GM12864 (cell line): Measurements from ENCODE around the gene GPR158.

Source experiments
- DNase-seq: peaks from one replicate; pipeline ENCODE4 v3.0.0-alpha.2; 2011; ENCODE audit warnings: low read depth
- H3K4me3 ChIP-seq: 2 replicates; pipeline ENCODE4 v1.5.1; 2011; ENCODE audit warnings: mild to moderate bottlenecking, low read depth, low read length, control low read depth
- TF ChIP-seq, protein P1 (sequence below): IDR thresholded peaks from 2 replicates; pipeline ENCODE4 v1.5.1; 2011; ENCODE audit warnings: low read depth, mild to moderate bottlenecking, moderate library complexity, low read length, control low read depth, inconsistent platforms; ENCODE audit errors: missing control alignments

GPR158 gene

DNA sequence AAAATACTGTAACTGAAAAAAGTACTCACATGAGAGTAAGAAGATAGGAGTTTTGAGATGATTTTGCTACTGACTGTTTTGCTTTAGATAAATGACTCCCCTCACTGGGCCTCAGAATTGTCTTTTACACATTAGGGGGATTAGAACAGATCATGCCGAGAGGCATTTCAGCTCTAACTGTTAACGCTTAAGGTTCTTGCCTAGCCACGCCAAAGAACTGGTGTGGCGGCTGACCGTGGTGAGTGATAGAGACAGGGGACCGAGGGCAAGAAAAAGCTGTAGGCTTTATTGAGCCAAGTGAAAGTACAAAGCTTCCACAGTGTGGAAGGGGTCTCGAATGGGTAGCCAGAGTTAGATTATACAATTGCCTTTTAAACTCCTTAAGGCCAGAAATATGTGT is 390.8 kb downstream of the GPR158 start:
- H3K4me3 ChIP-seq: no peak overlapping the region
- DNase-seq: no peak
- TF ChIP-seq, protein P1, sequence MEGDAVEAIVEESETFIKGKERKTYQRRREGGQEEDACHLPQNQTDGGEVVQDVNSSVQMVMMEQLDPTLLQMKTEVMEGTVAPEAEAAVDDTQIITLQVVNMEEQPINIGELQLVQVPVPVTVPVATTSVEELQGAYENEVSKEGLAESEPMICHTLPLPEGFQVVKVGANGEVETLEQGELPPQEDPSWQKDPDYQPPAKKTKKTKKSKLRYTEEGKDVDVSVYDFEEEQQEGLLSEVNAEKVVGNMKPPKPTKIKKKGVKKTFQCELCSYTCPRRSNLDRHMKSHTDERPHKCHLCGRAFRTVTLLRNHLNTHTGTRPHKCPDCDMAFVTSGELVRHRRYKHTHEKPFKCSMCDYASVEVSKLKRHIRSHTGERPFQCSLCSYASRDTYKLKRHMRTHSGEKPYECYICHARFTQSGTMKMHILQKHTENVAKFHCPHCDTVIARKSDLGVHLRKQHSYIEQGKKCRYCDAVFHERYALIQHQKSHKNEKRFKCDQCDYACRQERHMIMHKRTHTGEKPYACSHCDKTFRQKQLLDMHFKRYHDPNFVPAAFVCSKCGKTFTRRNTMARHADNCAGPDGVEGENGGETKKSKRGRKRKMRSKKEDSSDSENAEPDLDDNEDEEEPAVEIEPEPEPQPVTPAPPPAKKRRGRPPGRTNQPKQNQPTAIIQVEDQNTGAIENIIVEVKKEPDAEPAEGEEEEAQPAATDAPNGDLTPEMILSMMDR: no peak

DNA sequence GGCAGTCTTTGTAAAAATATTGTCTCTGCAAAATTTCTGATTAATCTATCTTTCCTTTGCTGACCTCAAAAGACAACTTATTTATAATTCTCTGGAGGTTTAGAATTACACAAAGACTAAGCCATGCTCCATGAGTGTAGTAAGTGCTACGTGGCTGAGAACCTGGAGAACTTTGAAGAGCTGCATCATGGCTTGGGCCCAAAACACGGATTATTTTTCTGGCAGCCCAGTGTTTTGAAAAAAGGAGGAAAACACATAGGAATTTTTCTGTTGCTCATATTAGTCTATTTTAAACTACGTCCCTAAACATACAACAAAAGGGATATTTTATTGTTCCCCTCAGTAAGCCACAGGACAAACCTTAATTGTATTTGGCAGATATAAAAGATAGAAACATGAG is 398.5 kb downstream of the GPR158 start:
- TF ChIP-seq, protein P1: no peak
- no peak overlapping the region for H3K4me3 ChIP-seq
- DNase-seq: no peak

DNA sequence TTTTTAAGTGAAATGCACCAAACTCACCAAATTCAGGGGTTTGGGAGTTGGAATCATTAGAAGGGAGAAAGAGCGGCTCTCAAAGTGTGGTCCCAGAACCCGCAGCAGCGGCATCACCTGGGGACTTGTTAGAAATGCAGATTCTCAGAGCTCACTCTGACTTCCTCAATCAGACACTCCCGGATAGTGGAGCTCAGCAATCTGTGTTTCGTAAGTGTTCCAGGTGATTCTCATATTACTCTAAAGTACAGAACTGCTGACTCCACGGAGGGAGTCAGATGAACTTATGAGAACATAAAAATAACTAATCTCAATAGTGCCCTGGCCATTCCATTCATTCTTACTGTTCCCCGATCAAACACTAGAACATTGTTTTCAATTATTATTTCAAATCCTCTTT is 400.5 kb downstream of the GPR158 start:
- no peak overlapping the region for H3K4me3 ChIP-seq
- TF ChIP-seq, protein P1: no peak
- DNase-seq: no peak

DNA sequence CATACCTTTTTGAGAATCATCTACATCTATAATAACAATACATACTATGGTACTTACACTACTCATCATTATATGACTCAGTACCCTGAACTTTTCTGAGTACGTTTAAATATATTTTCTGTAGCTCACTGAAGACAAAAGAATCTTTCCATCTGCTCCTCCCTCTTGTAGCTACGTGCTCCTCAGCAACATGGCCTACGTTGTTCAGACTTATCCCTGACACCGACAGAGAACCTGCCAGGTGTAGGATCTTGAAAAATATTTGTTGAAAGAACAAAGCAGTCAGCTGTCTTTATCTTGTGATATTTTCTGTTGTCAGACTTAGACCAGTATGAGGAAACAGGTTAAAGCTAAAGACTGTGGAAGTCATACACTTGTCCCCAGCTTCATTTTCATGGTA is 403.3 kb downstream of the GPR158 start:
- DNase-seq: no peak
- TF ChIP-seq, protein P1: no peak
- no peak overlapping the region for H3K4me3 ChIP-seq

DNA sequence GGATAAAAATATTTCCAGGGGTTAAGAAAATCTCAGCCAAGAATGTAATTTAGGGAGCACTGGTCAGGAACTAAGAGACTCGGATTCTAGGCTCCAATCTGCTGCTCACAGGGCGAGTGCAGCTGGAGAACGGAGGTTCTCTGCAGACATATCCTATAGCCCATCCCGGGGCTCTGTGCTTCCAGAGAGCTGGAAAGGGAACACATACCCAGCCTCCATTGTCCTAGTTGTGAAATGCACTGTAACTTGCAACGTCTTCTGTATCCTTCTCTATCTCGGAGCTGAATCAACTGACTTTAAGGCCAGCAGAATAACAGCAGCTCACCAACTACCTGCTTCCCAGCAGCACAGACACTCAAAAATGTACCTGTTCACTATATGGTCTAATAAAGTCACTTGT is 408.2 kb downstream of the GPR158 start:
- no peak for DNase-seq
- no peak overlapping the region for H3K4me3 ChIP-seq
- TF ChIP-seq, protein P1: no peak

DNA sequence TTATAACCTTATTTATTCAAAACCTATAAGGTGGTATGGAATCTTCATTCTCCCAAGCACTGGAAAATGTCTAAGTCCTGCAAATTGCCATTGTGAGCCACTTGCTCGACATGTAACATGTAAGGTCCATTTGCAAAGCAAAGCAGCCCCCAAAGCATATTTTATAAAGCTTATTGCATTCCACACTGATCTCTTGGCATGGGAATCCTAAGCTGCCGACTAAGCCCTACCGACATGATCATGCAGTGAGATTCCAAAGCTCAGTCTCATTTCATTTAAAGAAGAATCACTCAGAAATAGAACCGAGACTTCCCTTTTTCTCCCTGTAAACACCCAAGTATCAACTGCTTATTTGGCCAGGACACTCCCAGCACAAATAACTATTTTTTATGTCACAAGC is 425.9 kb downstream of the GPR158 start:
- TF ChIP-seq, protein P1: no peak
- no peak overlapping the region for H3K4me3 ChIP-seq
- no peak for DNase-seq

DNA sequence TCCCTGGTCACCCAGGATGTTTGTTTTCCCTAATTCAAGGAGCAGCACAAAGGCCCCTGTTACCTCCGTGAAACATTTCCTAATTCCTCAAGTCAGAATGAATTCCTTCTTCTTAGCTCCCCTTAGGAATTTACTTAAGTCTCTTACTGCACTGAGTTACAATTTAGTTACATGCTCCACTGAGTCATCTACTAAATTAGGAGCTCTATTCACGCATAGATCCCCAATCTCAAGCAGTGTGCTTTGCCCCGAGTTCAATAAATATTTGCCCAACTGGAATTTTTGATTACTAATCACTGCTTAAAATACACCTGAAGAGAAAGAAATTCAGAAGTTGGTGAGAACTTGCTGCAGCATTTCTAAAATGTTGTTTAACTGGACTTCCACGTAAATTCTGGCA is 429.8 kb downstream of the GPR158 start:
- H3K4me3 ChIP-seq: no peak overlapping the region
- DNase-seq: no peak
- TF ChIP-seq, protein P1: no peak
